Breast epithelium (tissue), 4 donors: Measurements from ENCODE around the gene PLS1. TPM values are rescaled to one million over a fixed set of nuclear protein-coding genes. Genes with fewer than 3 reads are reported as not detected.
"Not testable (repeated sequence)": the region's sequence is repeated elsewhere in the genome, so short reads cannot be mapped to it uniquely, and the experiment has no call there.

Source experiments
- DNase-seq, 2 donors: peaks; one replicate each; pipeline ENCODE4 v3.0.0-alpha.2; 2019; ENCODE audit warnings: low spot score in 2 of 2
- H3K27ac ChIP-seq, 2 donors: fragments of 200-600 bp; sonication (generic) in 1 of 2; one replicate each; pipeline ENCODE4 v1.5.1; 2016 to 2019; ENCODE audit warnings: mild to moderate bottlenecking in 1 of 2
- H3K27me3 ChIP-seq, 2 donors: fragments of 200-600 bp; sonication (generic) in 1 of 2; one replicate each; pipeline versions ENCODE4 v1.5.1 to v1.6.0; 2017 to 2019; ENCODE audit warnings: control low read depth in 1 of 2, mild to moderate bottlenecking in 1 of 2
- H3K36me3 ChIP-seq: fragments of 200-600 bp; one replicate; pipeline ENCODE4 v1.5.1; 2019
- H3K4me1 ChIP-seq, 2 donors: fragments of 200-600 bp; sonication (generic); one replicate each; pipeline ENCODE4 v1.5.1; 2016 to 2019; ENCODE audit warnings: control low read depth in 1 of 2
- H3K4me3 ChIP-seq, 3 donors: fragments of 200-600 bp; sonication (generic); 1 replicate in 2 of 3; 2 replicates in 1 of 3; pipeline ENCODE4 v1.5.1; 2016 to 2019; ENCODE audit warnings: mild to moderate bottlenecking in 3 of 3, moderate library complexity in 2 of 3
- H3K9me3 ChIP-seq, 2 donors: fragments of 200-600 bp; sonication (generic) in 1 of 2; one replicate each; pipeline ENCODE4 v1.5.1; 2016 to 2019; ENCODE audit warnings: control low read depth in 1 of 2
- POLR2A ChIP-seq: fragments of 450-650 bp; IDR thresholded peaks from one replicate; pipeline ENCODE4 v1.6.1; 2016; ENCODE audit warnings: antibody characterized with exemption, mild to moderate bottlenecking, moderate library complexity
- POLR2AphosphoS5 ChIP-seq, 3 donors: sonication (generic); formaldehyde crosslinking; IDR thresholded peaks; one replicate each; pipeline ENCODE4 v1.6.1; 2017; ENCODE audit warnings: antibody characterized with exemption in 3 of 3
- intact Hi-C: fragments of 100-400 bp; cut with DNase I; formaldehyde crosslinking; loops from one replicate; pipeline ENCODE4 v1.15.1; 2023; ENCODE audit warnings: low total_unique reads
- total RNA-seq, 3 donors: library from RNA; depleted of rRNA; stranded (reverse); fragments of >200 nt; gene quantifications; one replicate each; pipeline ENCODE4 v1.1.0, GENCODE V29; 2016
- TF ChIP-seq, protein P1 (sequence below), 3 donors: fragments of 450-650 bp; IDR thresholded peaks; one replicate each; pipeline ENCODE4 v1.5.1; 2016 to 2017; ENCODE audit warnings: antibody characterized with exemption in 3 of 3, mild to moderate bottlenecking in 3 of 3, moderate library complexity in 3 of 3

Gene PLS1
- total RNA-seq, 3 donors from 2014 or later = 1.6 to 18.4 (median 15.7) TPM

DNA sequence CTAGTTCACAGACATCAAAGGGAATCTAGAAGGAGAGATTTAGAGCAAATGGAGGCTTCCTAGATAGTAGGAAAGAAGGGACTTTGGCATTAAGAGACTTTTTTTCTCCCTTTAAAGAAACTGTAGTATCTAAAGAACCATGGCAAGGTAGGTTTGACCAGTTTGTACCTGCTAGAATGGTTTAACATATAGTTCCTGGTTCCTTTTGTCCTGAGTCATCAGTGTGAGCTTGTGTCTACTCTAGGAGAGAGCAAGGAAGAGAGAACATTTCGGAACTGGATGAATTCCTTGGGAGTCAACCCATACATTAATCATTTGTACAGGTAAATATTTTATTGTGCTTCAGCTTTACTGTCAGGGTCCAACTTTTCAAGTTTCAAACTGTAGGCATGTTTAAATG lies 98.0 kb downstream of the PLS1 start:
- H3K36me3 ChIP-seq = no peaks in the 10 kb centered on the region
- H3K4me3 ChIP-seq = no peak overlapping the region
- intact Hi-C loops = no loop called here
- H3K4me1 ChIP-seq = no peaks in the 10 kb centered on the region
- H3K9me3 ChIP-seq = no peaks in the 10 kb centered on the region
- no peaks in the 10 kb centered on the region for H3K27me3 ChIP-seq
- TF ChIP-seq POLR2A = no peak
- TF ChIP-seq POLR2AphosphoS5 (IDR thresholded peaks at IDR 0.05) = no peak
- TF ChIP-seq, protein P1, sequence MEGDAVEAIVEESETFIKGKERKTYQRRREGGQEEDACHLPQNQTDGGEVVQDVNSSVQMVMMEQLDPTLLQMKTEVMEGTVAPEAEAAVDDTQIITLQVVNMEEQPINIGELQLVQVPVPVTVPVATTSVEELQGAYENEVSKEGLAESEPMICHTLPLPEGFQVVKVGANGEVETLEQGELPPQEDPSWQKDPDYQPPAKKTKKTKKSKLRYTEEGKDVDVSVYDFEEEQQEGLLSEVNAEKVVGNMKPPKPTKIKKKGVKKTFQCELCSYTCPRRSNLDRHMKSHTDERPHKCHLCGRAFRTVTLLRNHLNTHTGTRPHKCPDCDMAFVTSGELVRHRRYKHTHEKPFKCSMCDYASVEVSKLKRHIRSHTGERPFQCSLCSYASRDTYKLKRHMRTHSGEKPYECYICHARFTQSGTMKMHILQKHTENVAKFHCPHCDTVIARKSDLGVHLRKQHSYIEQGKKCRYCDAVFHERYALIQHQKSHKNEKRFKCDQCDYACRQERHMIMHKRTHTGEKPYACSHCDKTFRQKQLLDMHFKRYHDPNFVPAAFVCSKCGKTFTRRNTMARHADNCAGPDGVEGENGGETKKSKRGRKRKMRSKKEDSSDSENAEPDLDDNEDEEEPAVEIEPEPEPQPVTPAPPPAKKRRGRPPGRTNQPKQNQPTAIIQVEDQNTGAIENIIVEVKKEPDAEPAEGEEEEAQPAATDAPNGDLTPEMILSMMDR (IDR thresholded peaks at IDR 0.05) = no peak
- DNase-seq = no peak
- H3K27ac ChIP-seq = no peak overlapping the region

DNA sequence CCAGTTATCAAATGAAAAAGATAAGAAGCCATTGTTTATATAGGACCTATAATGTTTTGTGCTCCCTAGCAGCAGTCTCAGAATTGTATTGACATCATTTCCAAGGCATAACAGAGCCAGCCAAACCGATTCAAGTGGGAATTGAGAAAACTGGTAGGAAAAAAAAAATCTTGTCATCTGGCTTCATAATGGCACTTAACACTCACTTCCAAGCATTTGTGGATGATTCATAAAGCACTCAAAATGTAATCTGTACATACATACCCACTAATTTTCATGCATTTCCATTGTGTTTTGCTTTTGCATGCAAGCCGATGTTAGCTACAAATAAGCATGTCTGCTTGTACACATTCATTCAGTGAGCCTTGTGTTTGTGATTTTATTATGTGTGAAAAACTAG lies 109.0 kb downstream of the PLS1 start:
- Histone ChIP-seq H3K27ac (no peak overlapping the region), H3K4me1 (no peaks in the 10 kb centered on the region), H3K4me3 (no peak overlapping the region), H3K9me3 (no peaks in the 10 kb centered on the region), H3K27me3 (no peaks in the 10 kb centered on the region), H3K36me3 (no peaks in the 10 kb centered on the region)
- intact Hi-C loops = no loop called here
- TF ChIP-seq POLR2A = no peak
- no peak for TF ChIP-seq POLR2AphosphoS5 (IDR thresholded peaks at IDR 0.05)
- TF ChIP-seq, protein P1 (IDR thresholded peaks at IDR 0.05) = no peak
- DNase-seq = no peak

DNA sequence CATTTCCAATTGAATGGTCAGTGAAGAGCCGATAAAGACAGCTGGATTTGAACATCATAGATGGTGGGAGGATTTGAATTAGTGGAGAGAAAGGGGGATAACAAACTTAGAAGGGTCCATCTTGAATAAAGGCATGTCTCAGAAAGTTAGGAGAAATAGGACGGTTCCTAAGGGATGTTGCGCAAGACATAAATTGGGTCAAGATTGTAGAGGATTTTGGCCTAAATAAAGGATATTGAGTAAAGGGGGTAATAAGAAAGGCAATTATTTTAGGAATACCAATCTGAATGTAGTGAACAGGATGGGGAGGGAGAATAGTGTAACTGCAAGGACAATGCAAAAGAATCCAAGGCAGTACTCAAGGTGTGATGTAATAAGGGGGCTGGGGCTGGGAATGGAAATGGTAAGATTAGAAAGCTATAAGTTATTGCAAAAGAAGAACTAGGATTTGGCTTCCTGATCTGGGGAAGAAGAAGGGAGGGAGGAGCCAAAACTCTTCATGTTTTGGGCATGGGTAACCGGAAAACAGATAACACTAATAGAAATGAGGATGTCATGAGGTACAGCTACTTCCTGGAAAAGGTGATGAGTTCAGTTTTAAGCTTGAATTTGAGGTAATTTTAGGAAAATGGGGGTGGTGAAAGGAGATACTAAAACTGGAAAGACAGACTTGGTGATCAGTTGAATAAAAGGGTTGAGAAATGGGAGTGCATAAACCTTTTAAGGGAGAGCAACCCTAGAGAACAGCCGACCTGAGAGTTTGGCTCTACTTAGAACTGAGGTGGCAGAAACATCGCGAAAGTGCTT lies 110.3 kb downstream of the PLS1 start:
- H3K9me3 ChIP-seq = no peaks in the 10 kb centered on the region
- H3K27ac ChIP-seq = no peak overlapping the region
- no peaks in the 10 kb centered on the region for H3K4me1 ChIP-seq
- TF ChIP-seq, protein P1 (IDR thresholded peaks at IDR 0.05) = no peak
- TF ChIP-seq POLR2AphosphoS5 (IDR thresholded peaks at IDR 0.05) (no peak), POLR2A (no peak)
- no peak overlapping the region for H3K4me3 ChIP-seq
- no peaks in the 10 kb centered on the region for H3K36me3 ChIP-seq
- H3K27me3 ChIP-seq = no peaks in the 10 kb centered on the region
- no peak for DNase-seq
- intact Hi-C loops = no loop called here

DNA sequence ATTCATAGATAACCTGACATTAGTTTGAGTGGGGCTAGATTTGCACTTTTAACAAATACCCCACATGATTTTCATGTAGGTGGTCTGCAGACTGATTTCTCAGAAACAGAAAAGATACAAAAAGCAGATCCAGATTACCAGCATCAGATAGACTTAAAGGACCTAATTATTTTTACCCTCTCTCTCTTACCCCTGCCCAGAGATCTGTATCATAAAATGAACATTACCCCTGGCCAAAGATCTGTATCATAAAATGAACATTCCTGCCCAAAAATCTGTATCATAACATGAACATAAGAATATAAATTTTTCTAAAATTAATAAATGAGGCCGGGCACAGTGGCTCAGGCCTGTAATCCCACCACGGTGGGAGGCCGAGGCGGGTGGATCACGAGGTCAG lies 113.0 kb downstream of the PLS1 start:
- TF ChIP-seq POLR2A (no peak), POLR2AphosphoS5 (IDR thresholded peaks at IDR 0.05) (no peak)
- intact Hi-C loops = no loop called here

DNA sequence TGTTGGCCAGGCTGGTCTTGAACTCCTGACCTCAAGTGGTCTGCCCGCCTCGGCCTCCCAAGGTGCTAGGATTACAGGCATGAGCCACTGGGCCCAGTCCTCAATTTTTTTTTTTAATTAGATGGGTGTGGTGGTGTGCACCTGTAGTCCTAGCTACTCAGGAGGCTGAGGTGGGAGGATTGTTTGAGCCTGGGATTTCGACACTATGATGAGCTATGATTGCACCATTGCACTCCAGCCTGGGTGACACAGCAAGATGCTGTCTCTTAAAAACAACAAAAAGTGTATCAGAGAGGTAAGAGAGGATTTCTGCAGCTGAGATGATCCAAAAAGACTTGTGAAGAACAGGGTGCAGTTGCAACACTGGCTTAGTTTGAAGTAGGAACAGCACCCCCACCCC lies 118.7 kb downstream of the PLS1 start:
- DNase-seq, intact Hi-C loops, H3K27ac ChIP-seq, H3K4me1 ChIP-seq, H3K36me3 ChIP-seq, H3K9me3 ChIP-seq, H3K27me3 ChIP-seq, H3K4me3 ChIP-seq: not testable (repeated sequence)

More for the DNA sequence above, 113.0 kb downstream of the PLS1 start:
- Histone ChIP-seq H3K4me1 (no peaks in the 10 kb centered on the region), H3K4me3 (no peak overlapping the region), H3K36me3 (no peaks in the 10 kb centered on the region), H3K27ac (no peak overlapping the region), H3K27me3 (no peaks in the 10 kb centered on the region), H3K9me3 (no peaks in the 10 kb centered on the region)
- DNase-seq = no peak

DNA sequence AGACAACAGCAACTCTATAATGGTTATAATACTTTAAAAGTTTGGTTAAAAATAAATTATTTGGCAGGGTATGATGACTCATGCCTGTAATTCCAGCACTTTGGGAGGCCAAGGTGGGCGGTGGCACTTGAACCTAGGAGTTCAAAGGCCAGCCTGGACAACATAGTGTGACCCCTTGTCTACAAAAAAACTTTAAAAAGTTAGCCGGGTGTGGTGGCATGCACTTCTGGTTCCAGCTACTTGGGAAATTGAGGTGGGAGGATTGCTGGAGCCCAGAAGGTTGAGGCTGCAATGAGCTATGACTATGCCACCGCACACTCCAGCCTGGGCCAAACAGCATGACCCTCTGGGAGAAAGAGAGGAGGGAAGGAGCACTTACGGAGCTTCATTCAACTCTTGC lies 119.9 kb downstream of the PLS1 start:
- no peaks in the 10 kb centered on the region for H3K27me3 ChIP-seq
- H3K4me1 ChIP-seq = no peaks in the 10 kb centered on the region
- intact Hi-C loops = no loop called here
- H3K27ac ChIP-seq = no peak overlapping the region
- TF ChIP-seq POLR2A (no peak), POLR2AphosphoS5 (IDR thresholded peaks at IDR 0.05) (no peak)
- TF ChIP-seq, protein P1 (IDR thresholded peaks at IDR 0.05) = no peak
- DNase-seq = no peak
- H3K4me3 ChIP-seq = no peak overlapping the region
- H3K9me3 ChIP-seq = no peaks in the 10 kb centered on the region
- H3K36me3 ChIP-seq = no peaks in the 10 kb centered on the region
